DND-41 (cell line): ENCODE measurements around the gene ANKDD1B.
"Not testable (repeated sequence)": the region's sequence is repeated elsewhere in the genome, so short reads cannot be mapped to it uniquely, and the experiment has no call there.

Experiments used
- ATAC-seq: fragments of 200-7000 bp; cut with Tn5 transposase; 3 replicates; pipeline ENCODE4 v1.9.1; 2021; ENCODE audit warnings: low read depth; ENCODE audit not compliant: insufficient read depth
- DNase-seq: peaks from one replicate; pipeline ENCODE4 v3.0.0-alpha.2; 2020
- H2AFZ ChIP-seq: 2 replicates; pipeline ENCODE4 v1.6.0; 2012; ENCODE audit warnings: low read depth, low read length
- H3K27ac ChIP-seq: 2 replicates; pipeline ENCODE4 v1.5.1; 2012; ENCODE audit warnings: low read length, inconsistent platforms
- H3K27me3 ChIP-seq: fragments of 200-600 bp; sonication (generic); 2 replicates; pipeline ENCODE4 v1.6.0; 2012; ENCODE audit warnings: low read length, mild to moderate bottlenecking, inconsistent platforms; ENCODE audit not compliant: insufficient read depth, poor library complexity
- H3K36me3 ChIP-seq: 2 replicates; pipeline ENCODE4 v1.5.1; 2012; ENCODE audit warnings: low read length, inconsistent platforms; ENCODE audit not compliant: insufficient read depth
- H3K4me1 ChIP-seq: 2 replicates; pipeline ENCODE4 v1.5.1; 2012; ENCODE audit warnings: mild to moderate bottlenecking, low read length; ENCODE audit not compliant: insufficient read depth
- H3K4me2 ChIP-seq: 2 replicates; pipeline ENCODE4 v1.6.0; 2012; ENCODE audit warnings: mild to moderate bottlenecking, moderate library complexity, low read length, inconsistent platforms; ENCODE audit not compliant: insufficient read depth
- H3K4me3 ChIP-seq, 2 experiments: fragments of 200-600 bp in 1 of 2; shearing (Covaris generic) in 1 of 2; 2 replicates each; pipeline ENCODE4 v1.5.1; 2012 to 2016; ENCODE audit warnings: inconsistent platforms in 2 of 2, low read length in 2 of 2, mild to moderate bottlenecking in 2 of 2, low read depth in 1 of 2, moderate library complexity in 1 of 2
- H3K79me2 ChIP-seq: 2 replicates; pipeline ENCODE4 v1.6.0; 2012; ENCODE audit warnings: low read length, inconsistent platforms; ENCODE audit not compliant: insufficient read depth
- H3K9ac ChIP-seq: 2 replicates; pipeline ENCODE4 v1.6.0; 2012; ENCODE audit warnings: low read depth, mild to moderate bottlenecking, inconsistent platforms, low read length, moderate library complexity
- H3K9me3 ChIP-seq: 2 replicates; pipeline ENCODE4 v1.5.1; 2012; ENCODE audit warnings: low read length, moderate library complexity, mild to moderate bottlenecking, inconsistent platforms; ENCODE audit not compliant: insufficient read depth, severe bottlenecking
- H4K20me1 ChIP-seq: 2 replicates; pipeline ENCODE4 v1.6.0; 2012; ENCODE audit warnings: low read length; ENCODE audit not compliant: insufficient read depth
- CTCF ChIP-seq: IDR thresholded peaks from 2 replicates; pipeline ENCODE4 v1.5.1; 2012; ENCODE audit warnings: borderline replicate concordance, low read length, moderate library complexity, mild to moderate bottlenecking; ENCODE audit not compliant: poor library complexity, severe bottlenecking; ENCODE audit errors: extremely low read depth
- EZH2 ChIP-seq: IDR thresholded peaks from 3 replicates; pipeline ENCODE4 v1.6.1; 2012; ENCODE audit warnings: borderline replicate concordance, low read depth, mild to moderate bottlenecking, moderate library complexity, low read length, inconsistent platforms; ENCODE audit not compliant: severe bottlenecking

The ANKDD1B gene

DNA sequence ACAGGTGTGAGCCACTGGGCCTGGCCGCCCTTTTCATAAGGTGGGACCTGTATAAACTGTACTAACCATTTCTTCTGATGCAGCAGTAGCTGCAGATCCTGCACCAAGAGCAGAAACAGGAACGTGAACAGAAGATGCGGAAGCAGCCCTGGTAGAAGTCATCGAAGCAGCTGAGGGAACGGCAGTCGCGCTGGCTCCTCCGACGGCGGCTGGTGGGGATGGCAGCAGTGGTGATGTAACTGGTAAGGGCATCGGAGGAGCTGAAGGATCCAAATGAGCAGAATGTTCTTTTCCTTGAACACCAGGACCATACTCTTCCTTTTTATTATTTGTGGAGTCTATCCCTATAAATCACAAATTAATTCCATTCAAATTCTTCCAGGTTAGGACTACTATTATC, 73.9 kb downstream of the ANKDD1B start:
- Histone ChIP-seq H3K79me2 (no peaks in the 10 kb centered on the region), H3K9ac (no peak overlapping the region), H3K4me1 (no peaks in the 10 kb centered on the region), H3K27ac (no peak overlapping the region), H3K36me3 (peaks cover 53% of the 10 kb centered on the region), H3K27me3 (no peaks in the 10 kb centered on the region), H3K9me3 (no peaks in the 10 kb centered on the region), H3K4me3 (no peak overlapping the region), H2AFZ (no peak overlapping the region), H4K20me1 (no peaks in the 10 kb centered on the region), H3K4me2 (no peak overlapping the region)
- TF ChIP-seq EZH2 (no peak), CTCF (no peak)
- DNase-seq (no peak), ATAC-seq (no peak)

- Histone ChIP-seq H3K79me2 (no peaks in the 10 kb centered on the region), H3K4me2 (no peak overlapping the region), H3K27me3 (no peaks in the 10 kb centered on the region), H3K27ac (no peak overlapping the region), H3K36me3 (peaks cover 60% of the 10 kb centered on the region), H3K4me1 (no peaks in the 10 kb centered on the region), H3K9me3 (no peaks in the 10 kb centered on the region), H4K20me1 (no peaks in the 10 kb centered on the region), H3K9ac (no peak overlapping the region), H2AFZ (no peak overlapping the region), H3K4me3 (no peak overlapping the region)
- TF ChIP-seq CTCF (no peak), EZH2 (no peak)
- ATAC-seq (no peak), DNase-seq (no peak)
Observed at GRCh38 chr5:75686480-75686879, 75.2 kb downstream of the ANKDD1B start.

DNA sequence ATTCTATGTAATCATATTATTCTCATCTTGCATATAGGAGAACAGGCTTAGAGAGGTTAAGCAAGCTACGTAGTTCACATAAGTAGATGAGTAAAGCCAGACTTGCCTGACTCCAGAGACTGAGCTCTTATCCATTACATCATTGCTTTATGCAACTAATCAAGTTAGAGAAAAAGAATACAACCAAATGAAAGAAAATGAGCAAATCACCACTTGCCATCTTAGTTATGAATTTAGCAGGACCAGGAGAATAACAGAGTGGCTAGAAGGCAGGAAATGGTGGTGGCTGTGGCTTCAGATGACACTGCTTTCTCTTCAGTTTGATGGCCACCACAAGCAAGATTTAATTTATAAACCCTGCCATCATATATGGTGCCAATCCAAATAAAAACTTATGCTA, 79.4 kb downstream of the ANKDD1B start:
- H4K20me1 ChIP-seq: no peaks in the 10 kb centered on the region
- H3K36me3 ChIP-seq: peaks cover 71% of the 10 kb centered on the region
- H3K9me3 ChIP-seq: no peaks in the 10 kb centered on the region
- DNase-seq (no peak), ATAC-seq (no peak)
- no peak overlapping the region for H3K4me3 ChIP-seq
- TF ChIP-seq EZH2 (no peak), CTCF (no peak)
- H3K27me3 ChIP-seq: no peaks in the 10 kb centered on the region
- no peak overlapping the region for H3K9ac ChIP-seq
- no peaks in the 10 kb centered on the region for H3K4me1 ChIP-seq
- no peak overlapping the region for H2AFZ ChIP-seq
- H3K27ac ChIP-seq: no peak overlapping the region
- H3K4me2 ChIP-seq: no peak overlapping the region
- no peaks in the 10 kb centered on the region for H3K79me2 ChIP-seq

DNA sequence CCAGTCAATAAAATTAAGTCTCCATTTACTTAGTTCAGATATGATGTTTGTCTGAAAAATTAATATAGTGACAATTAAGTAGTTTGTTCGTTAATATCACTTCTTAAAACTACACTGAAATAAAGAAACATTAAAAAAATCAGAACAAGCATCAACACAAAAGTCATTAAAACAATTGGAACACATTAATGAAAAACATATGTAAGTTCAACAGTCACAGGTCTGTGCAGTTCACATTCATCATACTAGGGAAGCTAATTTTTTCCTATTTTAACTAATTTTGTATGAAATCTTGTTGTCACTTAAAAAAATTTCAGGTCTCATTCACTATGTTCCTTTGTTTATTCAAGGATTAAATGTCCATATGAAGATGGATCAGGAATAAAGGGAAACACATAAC, 83.5 kb downstream of the ANKDD1B start:
- TF ChIP-seq CTCF (no peak), EZH2 (no peak)
- no peak for DNase-seq

GRCh38 chr5:75695472-75696351, 84.5 kb downstream of the ANKDD1B start:
- not testable (repeated sequence) for ATAC-seq, H2AFZ ChIP-seq, H3K9me3 ChIP-seq, H3K4me1 ChIP-seq, H3K27ac ChIP-seq, DNase-seq, H3K4me2 ChIP-seq, H4K20me1 ChIP-seq, H3K9ac ChIP-seq, H3K4me3 ChIP-seq, H3K27me3 ChIP-seq, H3K79me2 ChIP-seq
- H3K36me3 ChIP-seq: peaks cover 27% of the 10 kb centered on the region

More for the DNA sequence above, 83.5 kb downstream of the ANKDD1B start:
- Histone ChIP-seq H3K9ac (no peak overlapping the region), H3K36me3 (peaks cover 36% of the 10 kb centered on the region), H4K20me1 (no peaks in the 10 kb centered on the region), H3K4me3 (no peak overlapping the region), H3K27ac (no peak overlapping the region), H2AFZ (no peak overlapping the region), H3K79me2 (no peaks in the 10 kb centered on the region), H3K4me2 (no peak overlapping the region), H3K4me1 (no peaks in the 10 kb centered on the region), H3K27me3 (no peaks in the 10 kb centered on the region), H3K9me3 (no peaks in the 10 kb centered on the region)
- ATAC-seq: no peak
